ENCODE measurements around the gene KRT81. TPM values are rescaled to one million over a fixed set of nuclear protein-coding genes. Genes with fewer than 3 reads are reported as not detected.

The KRT81 gene
- total RNA-seq, 4 donors from 2014 or later, result not detected

GRCh38 chr12:52236386-52237050, 54.8 kb downstream of the KRT81 start:
- in situ Hi-C loops (cut with MboI; ENCODE audit: low sequenced_read_pairs in 4 of 4), result no loop called here
- no peaks in the 10 kb centered on the region for H3K9me3 ChIP-seq
- DNase-seq, result no peak

More at GRCh38 chr12:52236386-52237050, 54.8 kb downstream of the KRT81 start:
- intact Hi-C loops (cut with DNase I; ENCODE audit: low total_unique reads), result no loop called here
- H3K4me3 ChIP-seq, result no peak overlapping the region
- H3K4me1 ChIP-seq, result peaks cover 0 to 9% of the 10 kb centered on the region in 2 donors
- peaks cover 17 to 20% (median 18%) of the 10 kb centered on the region in 3 donors for H3K27me3 ChIP-seq
- no peak for ATAC-seq
- H3K27ac ChIP-seq, result no peak overlapping the region
- TF ChIP-seq POLR2A (IDR thresholded peaks at IDR 0.05), result no peak
- no peak for TF ChIP-seq CTCF (IDR thresholded peaks at IDR 0.05 in 4 of 5, conservative IDR thresholded peaks at IDR 0.05 in 1 of 5)
- no peaks in the 10 kb centered on the region for H3K36me3 ChIP-seq

Other genes with a start within 250 kb of the KRT81 start
- gene NR4A1, start 240.1 kb downstream of the KRT81 start, total RNA-seq, result 100 to 1,000 TPM in 2 of 4 donors, 10 to 100 TPM in 2; 36.3 to 248 (median 90.1) TPM
- 10 to 100 TPM; 23.3 to 49.4 (median 37.3) TPM for gene ATG101, start 221.6 kb downstream of the KRT81 start, total RNA-seq
- not detected for gene SMIM41, start 211.8 kb downstream of the KRT81 start, total RNA-seq
- under 1 TPM in 2 of 4 donors, not detected in 2; 0.13 to 0.26 TPM for gene KRT80, start 99.5 kb downstream of the KRT81 start, total RNA-seq
- gene KRT7, start 58.3 kb downstream of the KRT81 start, total RNA-seq, result 1 to 10 TPM in 3 of 4 donors, under 1 TPM in 1; 0.39 to 4.4 (median 1.2) TPM
- gene KRT86, start 16.9 kb downstream of the KRT81 start, total RNA-seq, result under 1 TPM in 1 of 4 donors, not detected in 3; 0.24 TPM
- under 1 TPM in 1 of 4 donors, not detected in 3; 0.13 TPM for gene KRT83, start 29.9 kb upstream of the KRT81 start, total RNA-seq
- gene KRT85, start 75.9 kb upstream of the KRT81 start, total RNA-seq, result not detected
- gene KRT84, start 94.1 kb upstream of the KRT81 start, total RNA-seq, result not detected
- not detected for gene KRT82, start 114.8 kb upstream of the KRT81 start, total RNA-seq
- not detected for gene KRT75, start 142.8 kb upstream of the KRT81 start, total RNA-seq
- gene KRT6B, start 160.6 kb upstream of the KRT81 start, total RNA-seq, result not detected
- not detected for gene KRT6C, start 182.3 kb upstream of the KRT81 start, total RNA-seq
- not detected for gene KRT6A, start 201.7 kb upstream of the KRT81 start, total RNA-seq
- not detected for gene KRT5, start 228.9 kb upstream of the KRT81 start, total RNA-seq